HepG2 (cell line): Measurements from ENCODE around the gene IGF2. TPM values are rescaled to one million over a fixed set of nuclear protein-coding genes. Genes with fewer than 3 reads are reported as not detected.
A peak's percentile ranks its signal among the peaks of the same experiment; 100 is the strongest.

ENCODE experiments used
- CEBPG ChIP-seq: IDR thresholded peaks from 2 replicates; pipeline ENCODE4 v1.6.1; 2016
- ELK4 ChIP-seq: sonication (generic); formaldehyde crosslinking; IDR thresholded peaks from 2 replicates; pipeline ENCODE4 v1.9.0; 2021; ENCODE audit warnings: missing genetic modification reagents, borderline replicate concordance
- HMGXB4 ChIP-seq, 2 experiments: sonication (generic) in 1 of 2; formaldehyde crosslinking in 1 of 2; IDR thresholded peaks; 2 replicates each; pipeline versions ENCODE4 v1.4.0 to v1.6.1; 2018 to 2020; ENCODE audit warnings: missing genetic modification reagents in 2 of 2, borderline replicate concordance in 1 of 2, low read depth in 1 of 2, mild to moderate bottlenecking in 1 of 2, missing biosample characterization in 1 of 2
- HNRNPH1 ChIP-seq: fragments of 200-400 bp; formaldehyde crosslinking; optimal IDR thresholded peaks from 2 replicates; pipeline ENCODE3; 2017; ENCODE audit warnings: mild to moderate bottlenecking, low read depth, low read length
- KDM1A ChIP-seq: IDR thresholded peaks from 2 replicates; pipeline ENCODE4 v1.6.1; 2016; ENCODE audit warnings: missing compliant biosample characterization
- KDM3A ChIP-seq: IDR thresholded peaks from 2 replicates; pipeline ENCODE4 v1.6.1; 2018; ENCODE audit warnings: low read depth, missing compliant biosample characterization
- KLF12 ChIP-seq: sonication (generic); formaldehyde crosslinking; IDR thresholded peaks from 2 replicates; pipeline ENCODE4 v1.4.0; 2020; ENCODE audit warnings: missing genetic modification reagents, borderline replicate concordance
- KLF13 ChIP-seq: sonication (generic); formaldehyde crosslinking; IDR thresholded peaks from 2 replicates; pipeline ENCODE4 v1.4.0; 2020; ENCODE audit warnings: mild to moderate bottlenecking, missing genetic modification reagents
- MIER3 ChIP-seq: IDR thresholded peaks from 2 replicates; pipeline ENCODE4 v1.6.1; 2016; ENCODE audit warnings: missing compliant biosample characterization, borderline replicate concordance
- NR0B2 ChIP-seq: sonication (generic); formaldehyde crosslinking; IDR thresholded peaks from 2 replicates; pipeline ENCODE4 v1.4.0; 2020; ENCODE audit warnings: mild to moderate bottlenecking, missing genetic modification reagents
- RBFOX2 ChIP-seq: fragments of 200-400 bp; formaldehyde crosslinking; IDR thresholded peaks from 2 replicates; pipeline ENCODE4 v1.6.1; 2017; ENCODE audit warnings: low read depth, mild to moderate bottlenecking, low read length
- SIX1 ChIP-seq: sonication (generic); formaldehyde crosslinking; IDR thresholded peaks from 2 replicates; pipeline ENCODE4 v1.4.0; 2020; ENCODE audit warnings: missing genetic modification reagents, borderline replicate concordance
- YEATS4 ChIP-seq: sonication (generic); formaldehyde crosslinking; IDR thresholded peaks from 2 replicates; pipeline ENCODE4 v1.4.0; 2020; ENCODE audit warnings: missing genetic modification reagents, borderline replicate concordance
- ZBTB7B ChIP-seq: sonication (generic); formaldehyde crosslinking; IDR thresholded peaks from 2 replicates; pipeline ENCODE4 v1.4.0; 2020; ENCODE audit warnings: missing genetic modification reagents
- ZMYM4 ChIP-seq: sonication (generic); formaldehyde crosslinking; IDR thresholded peaks from 2 replicates; pipeline ENCODE4 v1.8.1; 2023; ENCODE audit warnings: mild to moderate bottlenecking, missing genetic modification reagents
- ZNF124 ChIP-seq: sonication (generic); formaldehyde crosslinking; IDR thresholded peaks from 2 replicates; pipeline ENCODE4 v1.4.0; 2020; ENCODE audit warnings: missing genetic modification reagents
- ZNF253 ChIP-seq: sonication (generic); formaldehyde crosslinking; IDR thresholded peaks from 2 replicates; pipeline ENCODE4 v1.8.0; 2022; ENCODE audit warnings: mild to moderate bottlenecking, missing genetic modification reagents, borderline replicate concordance
- ZNF274 ChIP-seq: sonication (generic); formaldehyde crosslinking; IDR thresholded peaks from 2 replicates; pipeline ENCODE4 v1.5.1; 2020; ENCODE audit warnings: mild to moderate bottlenecking, missing genetic modification reagents
- ZNF343 ChIP-seq: sonication (generic); formaldehyde crosslinking; IDR thresholded peaks from 2 replicates; pipeline ENCODE4 v1.4.0; 2020; ENCODE audit warnings: mild to moderate bottlenecking, missing genetic modification reagents
- ZNF451 ChIP-seq: sonication (generic); formaldehyde crosslinking; IDR thresholded peaks from 2 replicates; pipeline ENCODE4 v1.5.0; 2020; ENCODE audit warnings: mild to moderate bottlenecking, missing genetic modification reagents
- ZNF567 ChIP-seq: sonication (generic); formaldehyde crosslinking; IDR thresholded peaks from 2 replicates; pipeline ENCODE4 v1.8.1; 2023; ENCODE audit warnings: mild to moderate bottlenecking, missing genetic modification reagents, borderline replicate concordance
- ZNF883 ChIP-seq: sonication (generic); formaldehyde crosslinking; IDR thresholded peaks from 2 replicates; pipeline ENCODE4 v1.5.1; 2020; ENCODE audit warnings: mild to moderate bottlenecking, missing genetic modification reagents; ENCODE audit errors: not compliant biosample characterization
- polyA plus RNA-seq, 8 experiments: library from polyadenylated mRNA; depleted of rRNA in 3 of 8; stranded (reverse) in 7 of 8; unstranded in 1 of 8; fragments of >200 nt; fragmentation: Illumina TruSeq in 4 of 8; extraction: Trizol in 4 of 8; gene quantifications; 2 replicates each; pipeline versions ENCODE4 v1.2.1 to v1.2.3, GENCODE V29; 2011 to 2016; ENCODE audit warnings: low read depth in 4 of 8, missing spikeins in 1 of 8, mixed read lengths in 1 of 8; ENCODE audit not compliant: insufficient read depth in 1 of 8
- total RNA-seq, 5 experiments: library from RNA; depleted of rRNA; stranded (reverse); fragments of >200 nt; fragmentation: Illumina TruSeq; extraction: Trizol; gene quantifications; 2 replicates each; pipeline ENCODE4 v1.2.3, GENCODE V29; 2016; ENCODE audit warnings: low read depth in 1 of 5
- TF ChIP-seq, protein P1 (sequence below): sonication (generic); formaldehyde crosslinking; IDR thresholded peaks from 2 replicates; pipeline ENCODE4 v1.5.0; 2020; ENCODE audit warnings: mild to moderate bottlenecking, missing genetic modification reagents
- TF ChIP-seq, protein P2 (sequence below): IDR thresholded peaks from 2 replicates; pipeline ENCODE4 v1.6.1; 2018; ENCODE audit warnings: missing genetic modification reagents

Gene IGF2
- total and polyA plus RNA-seq, 2 of the 13 experiments (the other 11 are each of a cell fraction or from before 2014, with no cell fraction given), result 79.1 to 254 TPM

GRCh38 chr11:2097356-2097997, 41.7 kb downstream of the IGF2 start (continued):
- no peak for TF ChIP-seq ZNF883
- 0 out of 2 replicates have a peak, but pooled peaks have one; percentile 25 for TF ChIP-seq NR0B2 (CRISPR knock-in tag)
- TF ChIP-seq ZBTB7B (CRISPR knock-in tag), result peak; percentile 88
- 0 out of 2 replicates have a peak, but pooled peaks have one; percentile 11 for TF ChIP-seq ZMYM4 (CRISPR knock-in tag)
- peak; percentile 22; the same call in 1 of the 2 replicates for TF ChIP-seq YEATS4 (CRISPR knock-in tag)
- TF ChIP-seq, protein P1, sequence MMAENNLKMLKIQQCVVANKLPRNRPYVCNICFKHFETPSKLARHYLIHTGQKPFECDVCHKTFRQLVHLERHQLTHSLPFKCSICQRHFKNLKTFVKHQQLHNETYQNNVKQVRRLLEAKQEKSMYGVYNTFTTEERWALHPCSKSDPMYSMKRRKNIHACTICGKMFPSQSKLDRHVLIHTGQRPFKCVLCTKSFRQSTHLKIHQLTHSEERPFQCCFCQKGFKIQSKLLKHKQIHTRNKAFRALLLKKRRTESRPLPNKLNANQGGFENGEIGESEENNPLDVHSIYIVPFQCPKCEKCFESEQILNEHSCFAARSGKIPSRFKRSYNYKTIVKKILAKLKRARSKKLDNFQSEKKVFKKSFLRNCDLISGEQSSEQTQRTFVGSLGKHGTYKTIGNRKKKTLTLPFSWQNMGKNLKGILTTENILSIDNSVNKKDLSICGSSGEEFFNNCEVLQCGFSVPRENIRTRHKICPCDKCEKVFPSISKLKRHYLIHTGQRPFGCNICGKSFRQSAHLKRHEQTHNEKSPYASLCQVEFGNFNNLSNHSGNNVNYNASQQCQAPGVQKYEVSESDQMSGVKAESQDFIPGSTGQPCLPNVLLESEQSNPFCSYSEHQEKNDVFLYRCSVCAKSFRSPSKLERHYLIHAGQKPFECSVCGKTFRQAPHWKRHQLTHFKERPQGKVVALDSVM (CRISPR knock-in tag), result peak; percentile 88
- no peak for TF ChIP-seq ZNF567 (CRISPR knock-in tag)
- peak; percentile 92 for TF ChIP-seq CEBPG
- TF ChIP-seq RBFOX2, result peak; percentile 49; the same call in 1 of the 2 replicates
- TF ChIP-seq HMGXB4 (CRISPR knock-in tag; IDR thresholded peaks at IDR 0.05; ENCODE audit: borderline replicate concordance in 1 of 2, low read depth in 1 of 2), result peak in 1 of 2 experiments; percentile 75; a peak in 1 of 4 replicates
- peak; percentile 49; the same call in 1 of the 2 replicates for TF ChIP-seq MIER3 (CRISPR knock-in tag)
- no peak for TF ChIP-seq HNRNPH1
- TF ChIP-seq ZNF253, result no peak
- TF ChIP-seq, protein P2, sequence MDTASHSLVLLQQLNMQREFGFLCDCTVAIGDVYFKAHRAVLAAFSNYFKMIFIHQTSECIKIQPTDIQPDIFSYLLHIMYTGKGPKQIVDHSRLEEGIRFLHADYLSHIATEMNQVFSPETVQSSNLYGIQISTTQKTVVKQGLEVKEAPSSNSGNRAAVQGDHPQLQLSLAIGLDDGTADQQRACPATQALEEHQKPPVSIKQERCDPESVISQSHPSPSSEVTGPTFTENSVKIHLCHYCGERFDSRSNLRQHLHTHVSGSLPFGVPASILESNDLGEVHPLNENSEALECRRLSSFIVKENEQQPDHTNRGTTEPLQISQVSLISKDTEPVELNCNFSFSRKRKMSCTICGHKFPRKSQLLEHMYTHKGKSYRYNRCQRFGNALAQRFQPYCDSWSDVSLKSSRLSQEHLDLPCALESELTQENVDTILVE (CRISPR knock-in tag), result no peak; the same call in 1 of the 2 replicates
- TF ChIP-seq ZNF124 (CRISPR knock-in tag), result no peak
- TF ChIP-seq ELK4 (CRISPR knock-in tag), result no peak
- TF ChIP-seq KLF12 (CRISPR knock-in tag), result no peak
- TF ChIP-seq KLF13 (CRISPR knock-in tag), result no peak
- TF ChIP-seq ZNF451 (CRISPR knock-in tag), result peak; percentile 84; the same call in 1 of the 2 replicates
- no peak; the same call in 1 of the 2 replicates for TF ChIP-seq KDM3A (CRISPR knock-in tag)
- TF ChIP-seq ZNF274, result 0 out of 2 replicates have a peak, but pooled peaks have one; percentile 45
- TF ChIP-seq ZNF343 (CRISPR knock-in tag), result no peak
- no peak for TF ChIP-seq SIX1
- 0 out of 2 replicates have a peak, but pooled peaks have one; percentile 31 for TF ChIP-seq KDM1A (CRISPR knock-in tag)
